Measurements from ENCODE around the gene CDON.
"Not testable (repeated sequence)": the region's sequence is repeated elsewhere in the genome, so short reads cannot be mapped to it uniquely, and the experiment has no call there.

The CDON gene

DNA sequence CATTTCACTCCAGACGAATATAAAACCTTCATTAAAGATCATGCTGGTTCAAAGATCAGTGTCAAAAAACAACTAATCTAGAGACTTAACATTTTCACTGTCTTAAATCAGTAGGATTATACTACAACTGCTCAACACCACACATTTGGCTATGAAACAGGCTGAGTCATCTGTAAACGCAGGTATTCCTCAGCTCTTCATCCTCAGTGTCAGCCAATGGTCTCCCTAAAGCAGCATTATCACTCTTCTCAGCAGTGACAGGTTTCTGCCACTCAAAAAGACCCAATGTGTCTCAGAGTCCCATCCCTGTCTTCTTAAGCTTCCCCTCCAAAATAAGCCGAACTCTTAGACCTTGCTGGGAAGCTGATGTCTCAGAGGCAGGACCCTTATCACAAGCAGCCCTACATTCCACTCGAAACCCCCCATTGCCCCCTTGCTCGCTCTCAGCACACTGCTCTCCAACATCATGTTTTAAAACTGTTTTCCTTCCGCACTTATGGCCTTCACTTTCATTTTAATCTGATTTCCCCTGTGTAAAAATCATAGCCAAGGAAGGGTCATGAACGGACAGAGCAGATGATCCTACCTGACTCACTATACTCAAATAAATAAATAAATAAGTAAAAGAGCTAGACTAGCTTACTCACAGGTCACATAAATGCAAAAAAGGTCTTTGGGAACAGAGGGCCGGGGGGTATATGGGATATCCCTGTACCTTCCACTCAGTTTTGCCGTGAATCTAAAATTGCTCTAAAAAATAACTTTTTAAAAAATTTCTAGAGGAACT is 23.0 kb downstream of the CDON start:
- no peak for DNase-seq

GRCh38 chr11:126035718-126036117 is 26.9 kb downstream of the CDON start:
- DNase-seq, result no peak

DNA sequence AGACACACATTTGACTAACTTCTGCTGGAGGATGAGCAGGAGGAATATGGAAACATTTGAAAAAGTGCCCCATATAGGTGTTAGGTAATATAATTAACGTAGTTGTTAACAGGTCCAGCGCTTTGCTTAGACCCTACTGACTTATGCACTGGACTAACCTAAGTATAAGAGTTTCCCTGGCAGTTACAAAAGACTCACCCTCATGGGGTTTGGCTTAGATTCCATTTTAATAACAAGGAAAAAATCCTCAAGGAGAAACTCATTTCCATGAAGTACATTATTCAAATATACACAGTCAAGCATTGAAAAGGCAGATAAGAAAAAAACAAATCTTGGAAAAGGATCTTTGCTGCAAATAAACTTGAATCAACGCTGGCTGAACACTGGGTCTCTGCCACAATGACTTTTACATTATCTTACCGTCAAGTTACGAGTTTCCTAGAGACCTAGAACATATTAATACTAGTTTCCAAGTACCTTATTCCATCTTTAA is 27.7 kb downstream of the CDON start:
- no peak for DNase-seq

- no peak for DNase-seq
These were observed 28.4 kb downstream of the CDON start for GRCh38 chr11:126034039-126034932.

DNA sequence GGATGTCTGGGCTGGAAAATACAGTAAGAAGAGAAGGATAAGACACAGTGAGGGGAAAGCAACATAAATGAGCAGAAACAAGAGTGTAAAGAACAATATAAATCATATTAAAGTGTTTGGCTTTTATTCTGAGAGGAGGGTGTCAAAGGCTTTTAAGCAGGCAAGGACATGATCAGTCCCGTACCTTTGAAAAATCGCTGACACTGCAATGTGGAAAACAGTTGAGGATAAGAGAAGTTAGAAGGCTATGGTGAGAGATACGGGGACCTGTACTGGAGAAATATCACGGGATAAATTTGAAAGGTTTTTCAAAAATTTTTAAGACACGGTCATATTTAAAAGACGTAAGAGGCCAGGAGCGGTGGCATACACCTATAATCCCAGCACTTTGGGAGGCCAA is 30.3 kb downstream of the CDON start:
- no peak for DNase-seq

- no peak for DNase-seq
These were observed 32.9 kb downstream of the CDON start for GRCh38 chr11:126029805-126030204.

DNA sequence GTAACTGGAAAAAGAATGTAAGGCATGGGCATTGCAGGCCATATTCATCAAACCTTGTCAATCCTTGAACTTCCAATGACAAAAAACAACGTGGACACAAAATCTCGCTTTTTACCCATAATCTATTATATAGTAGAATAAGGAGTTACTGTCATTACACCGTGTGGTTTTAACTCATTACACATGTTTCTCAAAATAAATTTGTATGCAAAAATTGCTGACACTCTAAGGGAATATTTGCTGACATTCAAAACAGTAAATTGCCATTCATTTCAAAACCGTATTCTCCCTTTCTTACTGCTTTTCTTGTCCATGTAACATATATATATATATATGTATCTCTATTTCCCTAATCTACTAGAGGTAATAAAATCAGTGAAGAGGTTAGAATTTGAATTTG is 33.4 kb downstream of the CDON start:
- no peak for DNase-seq

DNA sequence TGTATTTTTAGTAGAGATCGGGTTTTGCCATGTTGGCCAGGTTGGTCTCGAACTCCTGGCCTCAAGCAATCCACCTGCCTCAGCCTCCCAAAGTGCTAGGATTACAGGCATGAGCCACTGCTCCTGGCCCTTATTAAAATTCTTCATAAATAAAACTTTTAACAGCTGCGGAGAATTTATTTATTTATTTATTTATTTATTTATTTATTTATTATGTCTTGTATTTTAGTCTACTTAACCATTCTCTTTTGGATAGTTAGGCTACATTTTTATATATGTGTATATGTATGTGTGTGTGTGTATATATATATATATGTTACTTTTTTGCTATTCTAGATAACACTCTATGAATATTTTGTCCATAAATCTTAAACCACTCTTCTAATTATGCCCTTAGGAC is 34.1 kb downstream of the CDON start:
- not testable (repeated sequence) for DNase-seq

DNA sequence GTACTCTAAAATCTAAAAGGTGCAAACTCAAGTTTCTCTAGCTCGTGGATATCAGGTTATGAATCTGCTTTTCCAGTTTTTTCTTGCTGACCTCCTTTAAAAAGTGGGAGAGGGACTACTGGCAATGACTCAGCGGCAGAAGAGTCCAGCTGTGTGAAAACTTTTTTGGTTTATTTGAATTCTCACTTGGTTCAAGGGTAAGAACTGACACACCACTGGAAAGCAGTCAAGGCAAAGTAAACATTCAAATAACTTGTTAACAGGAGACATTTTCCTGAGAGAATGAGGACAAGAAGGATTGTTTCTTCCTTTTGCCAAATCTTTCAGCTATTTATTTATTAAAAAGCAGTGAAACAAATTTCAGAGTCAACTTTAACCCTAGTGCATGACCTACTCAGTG is 36.1 kb downstream of the CDON start:
- no peak for DNase-seq

- no peak for DNase-seq
These were observed 36.8 kb downstream of the CDON start for GRCh38 chr11:126025822-126026221.

DNA sequence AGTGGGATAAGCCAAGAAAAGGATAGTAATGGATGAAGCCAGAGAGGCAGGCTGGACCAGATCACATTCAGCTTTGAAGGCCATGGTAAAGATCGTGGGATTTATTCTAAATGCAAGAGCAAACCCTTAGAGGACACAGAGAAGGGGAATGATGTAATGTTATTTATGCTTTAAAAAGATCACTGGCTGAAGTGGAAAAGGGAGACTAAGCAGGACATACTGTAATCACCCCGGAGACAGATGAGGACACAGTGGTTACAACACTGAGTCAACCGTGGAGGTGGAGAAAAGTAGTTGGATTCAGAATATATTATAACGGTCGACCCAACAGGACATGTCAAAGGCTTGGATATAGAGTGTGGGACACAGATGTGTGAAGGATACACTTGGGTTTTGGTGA is 38.5 kb downstream of the CDON start:
- DNase-seq, result no peak

- no peak for DNase-seq
These were observed 49.8 kb downstream of the CDON start for GRCh38 chr11:126012852-126013251.

- no peak for DNase-seq
These were observed 50.9 kb downstream of the CDON start for GRCh38 chr11:126011754-126012153.

DNA sequence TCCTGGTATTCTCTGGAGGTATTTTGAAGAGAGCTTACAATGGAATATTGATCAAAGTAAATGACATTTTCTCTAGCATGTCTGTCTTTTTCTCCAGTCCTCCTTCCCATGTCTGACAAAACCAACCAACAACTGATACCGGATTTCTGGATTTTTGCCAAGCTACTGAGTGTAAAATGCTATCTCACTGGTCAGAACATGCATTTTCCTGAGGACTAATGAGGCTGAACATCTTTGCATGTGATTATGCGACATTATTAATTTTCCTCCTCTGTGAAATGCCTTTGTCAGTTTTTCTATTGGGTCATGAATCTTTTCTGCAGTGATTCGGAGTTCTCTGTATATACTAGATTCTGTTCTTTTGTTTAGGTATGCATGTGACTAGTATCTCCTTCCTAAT is 51.4 kb downstream of the CDON start:
- no peak for DNase-seq

DNA sequence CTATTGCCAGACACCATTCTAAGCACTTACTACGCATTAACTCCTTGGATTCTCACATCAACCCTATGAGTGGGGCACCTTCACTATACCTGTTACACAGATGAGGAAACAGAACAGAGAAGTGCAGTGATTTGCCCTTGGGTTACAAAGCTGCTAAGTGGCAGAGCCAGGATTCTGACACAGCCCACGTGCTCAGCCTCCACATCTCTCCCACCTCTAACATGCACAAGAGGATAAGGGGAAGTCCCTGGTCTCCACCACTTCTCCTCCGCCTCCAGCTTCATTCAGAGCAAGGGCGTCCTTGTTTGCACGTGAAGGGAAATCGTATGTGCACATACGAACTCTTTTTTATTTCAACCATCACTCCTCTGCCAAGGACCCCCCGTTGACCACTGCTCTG is 53.7 kb downstream of the CDON start:
- no peak for DNase-seq

- DNase-seq, result no peak
These were observed 55.4 kb downstream of the CDON start for GRCh38 chr11:126007238-126007637.

- DNase-seq, result no peak
These were observed 56.6 kb downstream of the CDON start for GRCh38 chr11:126006068-126006467.

DNA sequence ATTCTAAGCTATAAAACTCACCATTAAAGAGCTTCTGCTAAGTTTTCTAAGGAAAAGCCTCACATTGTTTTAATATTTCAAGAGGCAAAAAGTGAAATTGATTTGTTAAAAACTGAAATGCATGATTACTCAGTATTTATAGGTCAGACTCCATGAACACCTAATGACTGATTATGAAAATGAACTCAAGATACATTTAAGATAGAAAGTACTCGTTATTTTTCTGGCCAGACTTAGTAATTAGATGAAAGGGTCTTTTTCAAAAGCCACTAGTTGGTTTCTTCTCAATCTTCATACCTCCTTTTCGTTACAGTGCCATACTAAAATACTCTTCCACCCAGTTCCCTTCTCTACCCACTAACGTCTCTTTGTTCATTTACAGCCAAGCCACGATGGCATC is 60.5 kb downstream of the CDON start:
- no peak for DNase-seq

DNA sequence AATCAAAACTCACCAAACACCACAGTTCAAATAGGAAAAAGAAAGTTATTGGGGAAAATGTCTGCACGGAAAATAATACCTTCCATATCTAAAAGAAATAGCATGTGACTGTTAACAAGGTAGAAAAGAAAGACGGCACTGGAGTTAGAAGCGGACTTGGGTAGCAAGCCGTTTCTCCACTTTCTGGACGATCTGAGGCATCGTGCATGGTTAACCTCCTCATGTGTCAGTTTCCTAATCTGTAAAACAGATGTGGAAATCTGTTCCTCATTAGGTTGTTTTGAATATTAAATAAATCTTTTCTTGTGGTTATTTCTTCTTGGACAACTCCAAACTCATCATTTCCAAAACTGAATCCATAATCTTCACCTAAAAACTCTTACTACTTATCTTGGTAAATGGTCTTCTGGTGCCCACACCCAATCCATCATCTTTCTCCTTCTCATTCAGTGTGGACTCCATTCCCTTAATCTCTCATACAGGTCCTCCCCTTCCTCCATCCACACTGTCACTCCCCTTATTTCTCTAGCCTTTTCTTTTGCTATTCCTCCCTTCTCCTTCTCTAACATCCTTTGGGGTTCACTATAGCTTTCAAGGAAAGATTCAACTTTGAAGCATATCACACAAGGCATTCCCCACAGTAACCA is 63.3 kb downstream of the CDON start:
- DNase-seq, result no peak

GRCh38 chr11:125998267-125998666 is 64.4 kb downstream of the CDON start:
- DNase-seq, result no peak

GRCh38 chr11:125995313-125995712 is 67.4 kb downstream of the CDON start:
- DNase-seq, result no peak

- DNase-seq, result no peak
These were observed 68.2 kb downstream of the CDON start for GRCh38 chr11:125994509-125994908.

GRCh38 chr11:125992893-125993292 is 69.8 kb downstream of the CDON start:
- DNase-seq, result no peak

DNA sequence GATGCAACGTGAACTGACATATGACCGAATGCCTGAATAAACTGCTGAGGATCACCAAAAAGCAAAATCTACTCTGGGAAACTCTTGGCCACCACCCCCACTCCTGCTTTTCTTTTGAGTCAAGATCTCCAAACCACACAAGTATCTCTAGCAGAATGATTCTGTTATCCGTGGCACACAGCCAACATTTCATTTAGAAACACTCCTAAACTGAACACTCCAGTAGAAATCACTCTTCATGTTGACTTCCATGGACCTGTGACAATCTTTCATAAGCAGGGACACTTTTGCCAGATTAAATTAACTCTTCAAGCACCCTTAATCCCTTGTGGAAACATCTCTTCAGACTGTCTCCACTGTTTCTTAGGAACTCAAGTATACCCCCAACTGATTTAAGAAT is 72.4 kb downstream of the CDON start:
- DNase-seq, result no peak

Measured in activated T-cell treated with anti-CD3 and anti-CD28 coated beads, Interleukin-2, amount 50 U/mL, for 1 hour (primary cell).